HG03432 (cell line): Measurements from ENCODE around the gene CIDEA.

Source experiments
- ATAC-seq: cut with Tn5 transposase; IDR thresholded peaks from one replicate; pipeline ENCODE4 v1.9.1; 2021; ENCODE audit warnings: mild to moderate bottlenecking, moderate library complexity; ENCODE audit not compliant: unreplicated experiment

CIDEA gene

DNA sequence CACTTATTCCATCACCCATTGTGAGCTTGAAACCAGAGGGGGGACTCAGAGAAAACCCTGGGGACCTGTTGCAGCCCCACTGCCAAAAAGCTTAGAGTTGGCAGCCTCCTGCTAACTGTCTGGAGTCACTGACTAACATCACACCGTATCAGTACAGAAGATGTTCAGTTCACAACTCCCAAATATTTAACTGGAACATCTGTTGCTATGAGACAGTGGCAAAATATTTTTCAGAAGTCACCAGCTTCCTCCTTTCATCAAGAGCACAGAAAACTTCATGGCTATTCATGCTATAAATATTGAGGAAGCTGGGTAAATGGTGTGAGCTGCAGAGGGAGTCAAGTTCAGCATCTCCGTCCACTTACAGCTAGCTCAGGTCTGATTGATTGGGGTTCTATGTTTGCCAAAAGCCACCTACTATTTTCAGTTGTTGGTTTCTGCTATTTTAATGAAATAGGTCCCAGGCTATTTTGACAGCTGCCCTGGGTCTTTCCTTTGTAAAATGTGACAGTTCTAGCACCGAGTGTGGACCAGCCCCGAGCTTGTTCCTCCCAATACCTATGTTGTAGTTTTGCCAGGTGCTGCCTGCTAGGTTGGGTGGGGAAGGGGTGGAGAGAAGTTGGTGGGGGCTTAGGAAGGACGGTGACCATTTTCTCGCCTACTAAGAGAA lies 63.6 kb downstream of the CIDEA start:
- ATAC-seq, result peak; percentile 32

DNA sequence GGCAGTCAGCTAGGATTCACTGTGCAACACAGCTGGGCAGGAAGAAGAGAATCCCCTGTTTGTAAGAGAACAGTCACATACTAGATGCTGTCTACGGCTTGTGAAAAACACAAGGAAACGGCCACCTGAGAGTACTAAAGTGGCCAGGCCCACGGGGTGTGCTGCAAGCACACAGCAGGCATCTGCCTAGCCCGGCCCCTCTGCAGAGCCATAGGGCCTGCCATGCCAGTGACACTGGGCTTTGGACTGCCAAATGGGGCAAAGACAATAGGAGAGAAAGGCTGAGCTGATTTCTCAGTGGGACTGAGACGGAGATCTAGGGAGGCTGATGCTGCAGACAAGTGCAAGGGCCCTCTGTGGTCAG lies 64.2 kb downstream of the CIDEA start:
- peak; percentile 24 for ATAC-seq

DNA sequence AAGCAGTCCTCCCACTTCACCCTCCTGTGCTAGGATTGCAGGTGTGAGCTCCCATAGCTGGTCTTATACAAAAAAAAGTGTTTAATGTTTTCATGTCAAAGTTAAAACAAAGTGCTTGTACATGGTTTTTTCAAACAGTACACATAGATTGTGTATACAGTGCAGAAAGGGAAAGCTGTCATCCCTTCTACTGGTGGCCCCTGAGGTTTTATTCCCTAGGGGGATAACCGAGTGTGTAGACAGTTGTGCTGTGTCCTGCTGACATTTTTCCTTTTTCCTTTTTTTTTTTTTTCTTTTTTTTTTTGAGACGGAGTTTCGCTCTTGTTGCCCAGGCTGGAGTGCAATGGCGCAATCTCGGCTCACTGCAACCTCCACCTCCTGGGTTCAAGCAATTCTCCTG lies 64.7 kb downstream of the CIDEA start:
- no peak for ATAC-seq

DNA sequence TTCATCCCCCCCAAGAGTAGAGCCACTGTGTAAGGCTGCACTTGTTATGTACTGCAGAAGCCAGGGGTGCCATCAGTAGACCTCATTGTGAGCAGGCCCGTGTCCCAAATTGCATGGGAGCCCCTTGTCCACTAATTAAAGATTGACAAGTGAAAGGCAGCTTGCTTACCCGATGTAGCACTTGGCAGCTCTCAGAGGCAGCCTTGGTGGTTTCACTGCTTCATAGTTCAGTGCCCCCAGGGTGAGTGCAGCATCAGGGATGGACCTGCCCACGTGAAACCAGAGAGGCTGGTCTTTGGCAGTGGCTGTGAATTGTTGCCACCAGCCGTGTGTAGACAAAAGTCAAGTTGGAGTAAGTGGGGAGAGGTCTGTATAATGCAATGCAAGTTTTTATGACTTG lies 67.2 kb downstream of the CIDEA start:
- ATAC-seq, result peak; percentile 73

DNA sequence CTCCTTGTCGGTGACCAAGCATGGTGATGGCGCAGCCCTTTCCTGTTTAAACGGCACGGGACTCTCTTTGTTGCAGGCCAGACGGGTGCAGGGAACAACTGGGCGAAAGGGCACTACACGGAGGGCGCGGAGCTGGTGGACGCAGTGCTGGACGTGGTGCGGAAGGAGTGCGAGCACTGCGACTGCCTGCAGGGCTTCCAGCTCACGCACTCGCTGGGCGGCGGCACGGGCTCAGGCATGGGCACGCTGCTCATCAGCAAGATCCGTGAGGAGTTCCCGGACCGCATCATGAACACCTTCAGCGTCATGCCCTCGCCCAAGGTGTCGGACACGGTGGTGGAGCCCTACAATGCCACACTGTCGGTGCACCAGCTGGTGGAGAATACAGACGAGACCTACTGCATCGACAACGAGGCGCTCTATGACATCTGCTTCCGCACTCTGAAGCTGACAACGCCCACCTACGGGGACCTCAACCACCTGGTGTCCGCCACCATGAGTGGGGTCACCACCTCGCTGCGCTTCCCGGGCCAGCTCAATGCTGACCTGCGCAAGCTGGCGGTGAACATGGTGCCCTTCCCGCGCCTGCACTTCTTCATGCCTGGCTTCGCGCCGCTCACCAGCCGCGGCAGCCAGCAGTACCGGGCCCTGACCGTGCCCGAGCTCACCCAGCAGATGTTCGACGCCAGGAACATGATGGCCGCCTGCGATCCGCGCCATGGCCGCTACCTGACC lies 71.0 kb downstream of the CIDEA start:
- no peak for ATAC-seq

DNA sequence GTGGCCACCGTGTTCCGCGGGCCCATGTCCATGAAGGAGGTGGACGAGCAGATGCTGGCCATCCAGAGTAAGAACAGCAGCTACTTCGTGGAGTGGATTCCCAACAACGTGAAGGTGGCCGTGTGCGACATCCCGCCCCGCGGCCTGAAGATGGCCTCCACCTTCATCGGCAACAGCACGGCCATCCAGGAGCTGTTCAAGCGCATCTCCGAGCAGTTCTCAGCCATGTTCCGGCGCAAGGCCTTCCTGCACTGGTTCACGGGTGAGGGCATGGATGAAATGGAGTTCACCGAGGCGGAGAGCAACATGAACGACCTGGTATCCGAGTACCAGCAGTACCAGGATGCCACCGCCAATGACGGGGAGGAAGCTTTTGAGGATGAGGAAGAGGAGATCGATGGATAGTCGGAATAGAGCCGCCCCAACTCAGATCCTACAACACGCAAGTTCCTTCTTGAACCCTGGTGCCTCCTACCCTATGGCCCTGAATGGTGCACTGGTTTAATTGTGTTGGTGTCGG lies 71.6 kb downstream of the CIDEA start:
- no peak for ATAC-seq

DNA sequence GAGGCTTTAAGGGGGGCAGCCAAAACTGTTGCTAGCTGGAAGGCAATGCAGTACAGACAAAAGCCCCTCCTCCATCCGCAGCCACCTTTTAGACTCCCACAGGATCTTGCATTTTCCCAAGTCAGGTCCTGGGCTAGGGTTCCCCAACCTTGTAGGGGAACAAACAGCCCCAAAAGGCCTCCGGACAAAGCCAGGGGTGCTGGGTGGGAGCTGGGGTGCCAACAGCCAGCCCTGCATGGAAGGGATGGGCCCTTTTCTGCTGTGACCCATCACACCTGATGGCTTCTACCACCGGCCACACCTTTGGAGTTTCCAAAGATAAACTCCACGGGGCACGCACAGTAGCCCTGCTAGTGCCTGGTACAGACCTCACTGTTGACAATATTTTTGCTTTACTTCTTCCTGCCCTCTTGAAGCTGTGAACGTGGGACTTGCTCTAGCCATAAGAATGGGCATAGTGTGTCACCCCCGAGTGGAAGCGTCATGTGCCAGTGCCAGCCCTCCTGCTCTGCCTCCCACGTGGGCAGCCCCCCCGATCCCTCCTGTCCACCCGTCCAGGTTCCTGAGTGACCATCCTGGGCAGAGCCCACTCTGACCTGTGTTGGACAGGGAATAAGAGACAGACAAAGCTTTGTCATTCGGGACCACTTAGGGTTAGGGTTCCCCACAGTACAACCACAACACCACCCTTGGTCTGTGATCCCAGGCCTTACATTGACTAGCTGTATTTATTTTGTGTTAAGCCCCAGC lies 72.7 kb downstream of the CIDEA start:
- ATAC-seq, result no peak
